ENCODE data around the gene BCL2.
"Not testable (repeated sequence)": the region's sequence is repeated elsewhere in the genome, so short reads cannot be mapped to it uniquely, and the experiment has no call there.

Gene BCL2

GRCh38 chr18:63240531-63241316 lies 78.8 kb downstream of the BCL2 start:
- no peak for TF ChIP-seq Cebpa-rat (IDR thresholded peaks at IDR 0.05)
- H3K36me3 ChIP-seq, result peaks cover 95% of the 10 kb centered on the region
- H3K4me2 ChIP-seq, result no peak overlapping the region
- H3K27ac ChIP-seq, result no peak overlapping the region
- 0 out of 2 replicates have a peak, but pooled peaks cover 7% of the 10 kb centered on the region for H4K20me1 ChIP-seq
- no peak overlapping the region for H3K4me3 ChIP-seq
- no peaks in the 10 kb centered on the region for H3K27me3 ChIP-seq
- H3K9ac ChIP-seq, result no peak overlapping the region
- peaks cover 38% of the 10 kb centered on the region for H3K9me3 ChIP-seq
- peaks cover 9% of the 10 kb centered on the region; the same call in 1 of the 2 replicates for H3K4me1 ChIP-seq

DNA sequence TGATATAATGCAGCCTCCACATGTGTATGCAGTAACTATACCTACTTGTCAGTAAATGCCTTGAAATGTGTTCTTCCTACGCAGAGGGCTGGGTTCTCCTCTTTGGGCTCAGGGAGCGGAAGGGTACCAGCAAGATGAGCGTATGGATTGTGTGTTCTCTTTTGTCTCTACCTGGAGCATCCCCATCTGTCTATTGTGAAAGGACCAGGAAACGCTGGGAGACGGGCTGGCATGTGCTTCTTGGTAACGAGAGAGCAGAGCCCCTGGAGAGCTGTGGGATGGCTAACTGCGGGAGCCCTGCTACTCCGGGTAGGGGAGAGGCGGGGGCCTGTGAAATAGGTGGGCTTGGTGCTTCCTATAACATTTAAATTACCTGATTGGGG lies 80.9 kb downstream of the BCL2 start:
- H3K4me3 ChIP-seq, result no peak overlapping the region
- peaks cover 42% of the 10 kb centered on the region for H3K9me3 ChIP-seq
- H3K27ac ChIP-seq, result no peak overlapping the region
- H3K27me3 ChIP-seq, result no peaks in the 10 kb centered on the region
- TF ChIP-seq Cebpa-rat (IDR thresholded peaks at IDR 0.05), result no peak
- no peak overlapping the region for H3K4me2 ChIP-seq
- peaks cover 94% of the 10 kb centered on the region for H3K36me3 ChIP-seq
- peaks cover 12% of the 10 kb centered on the region; the same call in 1 of the 2 replicates for H4K20me1 ChIP-seq
- peaks cover 5% of the 10 kb centered on the region for H3K4me1 ChIP-seq
- H3K9ac ChIP-seq, result no peak overlapping the region

GRCh38 chr18:63237881-63238692 lies 81.5 kb downstream of the BCL2 start:
- Histone ChIP-seq H3K4me2 (no peak overlapping the region), H3K27ac (no peak overlapping the region), H3K9me3 (peaks cover 42% of the 10 kb centered on the region), H3K4me1 (peaks cover 5% of the 10 kb centered on the region), H3K4me3 (no peak overlapping the region), H3K27me3 (no peaks in the 10 kb centered on the region), H4K20me1 (peaks cover 16% of the 10 kb centered on the region; the same call in 1 of the 2 replicates), H3K9ac (no peak overlapping the region), H3K36me3 (peaks cover 93% of the 10 kb centered on the region)
- no peak for TF ChIP-seq Cebpa-rat (IDR thresholded peaks at IDR 0.05)

- no peak for TF ChIP-seq Cebpa-rat (IDR thresholded peaks at IDR 0.05)
- no peak overlapping the region for H3K4me2 ChIP-seq
- H3K27ac ChIP-seq, result no peak overlapping the region
- peaks cover 84% of the 10 kb centered on the region for H3K36me3 ChIP-seq
- no peak overlapping the region for H3K9ac ChIP-seq
- H3K4me3 ChIP-seq, result no peak overlapping the region
- H3K27me3 ChIP-seq, result no peaks in the 10 kb centered on the region
- H3K9me3 ChIP-seq, result peaks cover 42% of the 10 kb centered on the region
- peaks cover 5% of the 10 kb centered on the region for H3K4me1 ChIP-seq
- H4K20me1 ChIP-seq, result peaks cover 13% of the 10 kb centered on the region; the same call in 1 of the 2 replicates
These were observed 82.4 kb downstream of the BCL2 start for GRCh38 chr18:63236921-63237846.

DNA sequence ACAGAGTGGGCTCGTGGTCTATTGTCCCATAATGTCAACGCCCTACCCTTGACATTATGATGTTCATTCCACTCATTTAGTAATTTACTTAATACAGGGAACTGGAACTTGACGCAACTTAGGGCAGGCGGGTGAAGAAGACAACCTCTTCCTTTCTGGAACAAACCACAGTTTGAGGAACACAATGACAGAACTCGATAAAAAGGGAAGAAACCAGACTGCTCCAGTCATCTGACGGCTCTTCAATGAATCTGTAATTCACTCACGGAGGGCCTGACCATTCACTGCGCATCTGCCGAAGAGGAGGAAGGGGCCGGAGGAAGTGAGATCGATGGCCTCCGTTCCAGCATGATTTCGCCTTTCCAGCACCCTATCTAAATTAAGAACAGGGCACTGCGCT lies 83.2 kb downstream of the BCL2 start:
- peaks cover 38% of the 10 kb centered on the region for H3K9me3 ChIP-seq
- H3K27ac ChIP-seq, result no peak overlapping the region
- peaks cover 5% of the 10 kb centered on the region for H3K4me1 ChIP-seq
- H3K9ac ChIP-seq, result no peak overlapping the region
- H3K27me3 ChIP-seq, result no peaks in the 10 kb centered on the region
- no peak overlapping the region for H3K4me3 ChIP-seq
- peaks cover 76% of the 10 kb centered on the region for H3K36me3 ChIP-seq
- no peak for TF ChIP-seq Cebpa-rat (IDR thresholded peaks at IDR 0.05)
- H3K4me2 ChIP-seq, result no peak overlapping the region
- H4K20me1 ChIP-seq, result peaks cover 9% of the 10 kb centered on the region; the same call in 1 of the 2 replicates

DNA sequence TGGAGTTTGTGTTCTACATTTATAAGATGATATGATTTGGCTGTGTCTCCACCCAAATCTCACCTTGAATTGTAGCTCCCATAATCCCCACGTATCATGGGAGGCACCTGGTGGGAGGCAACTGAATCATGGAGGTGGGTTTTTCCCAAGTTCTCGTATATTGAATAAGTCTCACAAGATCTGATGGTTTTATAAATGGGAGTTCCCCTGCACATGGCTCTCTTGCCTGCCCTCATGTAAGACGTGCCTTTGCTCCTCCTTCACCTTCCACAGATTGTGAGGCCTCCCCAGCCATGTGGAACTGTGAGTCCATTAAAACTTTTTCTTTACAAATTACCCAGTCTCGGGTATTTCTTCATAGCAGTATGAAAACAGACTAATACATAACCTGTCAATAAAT lies 83.6 kb downstream of the BCL2 start:
- not testable (repeated sequence) for H3K27me3 ChIP-seq, H3K4me2 ChIP-seq, H3K4me3 ChIP-seq, H3K9ac ChIP-seq, H4K20me1 ChIP-seq, H3K4me1 ChIP-seq, H3K27ac ChIP-seq
- Histone ChIP-seq H3K9me3 (peaks cover 38% of the 10 kb centered on the region), H3K36me3 (peaks cover 72% of the 10 kb centered on the region)

GRCh38 chr18:63234841-63235240 lies 84.7 kb downstream of the BCL2 start:
- Histone ChIP-seq H3K9me3 (peaks cover 35% of the 10 kb centered on the region), H3K27me3 (no peaks in the 10 kb centered on the region), H3K9ac (no peak overlapping the region), H3K4me3 (no peak overlapping the region), H3K4me1 (peaks cover 5% of the 10 kb centered on the region), H3K36me3 (peaks cover 61% of the 10 kb centered on the region), H3K27ac (no peak overlapping the region), H4K20me1 (peaks cover 9% of the 10 kb centered on the region; the same call in 1 of the 2 replicates), H3K4me2 (no peak overlapping the region)
- TF ChIP-seq Cebpa-rat (IDR thresholded peaks at IDR 0.05), result no peak

GRCh38 chr18:63234432-63234831 lies 85.1 kb downstream of the BCL2 start:
- Histone ChIP-seq H3K27ac (no peak overlapping the region), H4K20me1 (peaks cover 9% of the 10 kb centered on the region; the same call in 1 of the 2 replicates), H3K36me3 (peaks cover 61% of the 10 kb centered on the region), H3K4me3 (no peak overlapping the region), H3K4me2 (no peak overlapping the region), H3K9me3 (peaks cover 32% of the 10 kb centered on the region), H3K9ac (no peak overlapping the region), H3K4me1 (peaks cover 5% of the 10 kb centered on the region), H3K27me3 (no peaks in the 10 kb centered on the region)
- no peak for TF ChIP-seq Cebpa-rat (IDR thresholded peaks at IDR 0.05)

DNA sequence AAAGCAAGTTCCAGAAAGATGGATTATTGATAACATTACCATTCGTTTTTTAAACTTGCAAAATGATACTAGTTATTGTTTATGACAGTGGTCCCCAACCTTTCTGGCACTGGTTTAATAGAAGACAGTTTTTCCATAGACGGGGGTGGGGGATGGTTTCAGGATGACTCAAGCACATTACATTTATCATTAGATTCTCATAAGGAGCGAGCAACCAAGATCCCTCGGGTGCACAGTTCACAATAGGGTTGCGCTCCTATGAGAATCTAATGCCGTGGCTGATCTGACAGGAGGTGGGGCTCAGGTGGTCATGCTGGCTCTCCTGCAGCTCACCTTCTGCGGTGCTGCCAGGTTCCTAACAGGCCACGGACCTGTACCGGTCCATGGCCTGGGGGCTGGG lies 86.2 kb downstream of the BCL2 start:
- no peak overlapping the region for H3K4me3 ChIP-seq
- H3K4me2 ChIP-seq, result no peak overlapping the region
- no peak overlapping the region for H3K27ac ChIP-seq
- H3K9ac ChIP-seq, result no peak overlapping the region
- peaks cover 5% of the 10 kb centered on the region for H3K4me1 ChIP-seq
- no peaks in the 10 kb centered on the region for H3K27me3 ChIP-seq
- H3K9me3 ChIP-seq, result peaks cover 23% of the 10 kb centered on the region
- peaks cover 57% of the 10 kb centered on the region for H3K36me3 ChIP-seq
- TF ChIP-seq Cebpa-rat (IDR thresholded peaks at IDR 0.05), result no peak
- peaks cover 9% of the 10 kb centered on the region; the same call in 1 of the 2 replicates for H4K20me1 ChIP-seq
